ENCODE measurements around the gene GCDH.

GRCh38 chr19:12875086-12875485 lies 15.9 kb upstream of the GCDH start:
- no peak for TF ChIP-seq EZH2 (IDR thresholded peaks at IDR 0.05)
- TF ChIP-seq POLR2AphosphoS5 (IDR thresholded peaks at IDR 0.05; ENCODE audit: borderline replicate concordance, low read depth, low read length), result no peak
- no peak for TF ChIP-seq FOXP2 (optimal IDR thresholded peaks at IDR 0.05; ENCODE audit: control extremely low read depth, extremely low read length, insufficient read depth)

Data from SK-N-MC (cell line).